HK-2 (cell line): ENCODE measurements around the gene SLC25A19.
A peak's percentile ranks its signal among the peaks of the same experiment; 100 is the strongest.
"Not testable (repeated sequence)": the region's sequence is repeated elsewhere in the genome, so short reads cannot be mapped to it uniquely, and the experiment has no call there.

Source experiments
- DNase-seq: peaks from one replicate; pipeline ENCODE4 v3.0.0-alpha.2; 2018; ENCODE audit not compliant: unreplicated experiment

The SLC25A19 gene

DNA sequence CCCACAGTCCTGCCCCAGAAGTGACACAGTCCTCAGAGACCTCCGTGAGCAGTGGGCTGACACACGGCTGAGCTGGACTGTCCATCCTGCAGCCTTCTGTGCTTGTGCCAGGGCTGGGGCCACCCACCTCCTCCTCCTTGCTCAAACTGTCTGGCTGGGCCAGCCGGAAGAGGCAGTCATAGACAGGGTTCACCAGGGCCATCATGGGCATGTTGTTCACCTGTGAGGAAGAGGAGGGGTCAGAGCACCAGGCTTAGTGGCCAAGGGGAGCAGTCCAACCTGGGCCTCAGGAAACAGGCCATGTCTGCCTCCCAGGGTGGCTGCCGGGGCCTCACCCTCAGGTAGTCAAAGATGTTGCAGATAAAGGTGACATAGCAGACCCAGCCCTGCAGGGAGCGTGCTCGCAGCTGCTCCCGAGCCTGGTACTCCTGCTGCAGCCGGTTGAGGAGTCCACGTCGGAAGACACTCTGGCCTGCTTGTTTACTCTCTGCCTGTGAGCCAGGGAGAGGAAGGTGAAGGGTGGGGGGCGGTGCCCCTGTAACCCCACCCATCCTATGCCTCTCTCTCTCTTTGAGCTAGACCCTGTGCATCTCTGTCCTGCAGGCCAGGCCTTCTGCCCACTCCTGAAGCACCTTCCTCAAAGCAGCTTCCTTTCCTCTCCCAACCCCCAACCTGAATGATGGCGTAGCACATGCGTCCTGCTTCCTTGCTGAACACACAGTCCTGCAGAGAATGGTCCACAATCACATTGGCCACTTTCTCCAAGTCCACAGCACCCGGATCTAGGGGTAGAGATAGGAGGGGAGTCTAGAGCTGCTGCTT is 21.6 kb downstream of the SLC25A19 start:
- no peak for DNase-seq

DNA sequence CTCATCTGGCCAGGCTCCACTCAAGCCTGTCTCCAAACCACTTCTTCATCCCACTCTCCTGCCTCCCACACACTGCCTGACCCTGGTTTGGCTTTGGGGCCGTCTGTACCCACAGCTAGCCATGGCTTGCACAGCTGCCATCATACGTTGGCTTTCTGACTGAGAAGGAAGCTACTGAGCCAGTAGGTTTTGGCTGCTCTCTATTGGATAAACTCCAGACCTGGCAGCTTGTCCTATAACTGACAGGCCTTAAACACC is 22.2 kb downstream of the SLC25A19 start:
- DNase-seq, result no peak

DNA sequence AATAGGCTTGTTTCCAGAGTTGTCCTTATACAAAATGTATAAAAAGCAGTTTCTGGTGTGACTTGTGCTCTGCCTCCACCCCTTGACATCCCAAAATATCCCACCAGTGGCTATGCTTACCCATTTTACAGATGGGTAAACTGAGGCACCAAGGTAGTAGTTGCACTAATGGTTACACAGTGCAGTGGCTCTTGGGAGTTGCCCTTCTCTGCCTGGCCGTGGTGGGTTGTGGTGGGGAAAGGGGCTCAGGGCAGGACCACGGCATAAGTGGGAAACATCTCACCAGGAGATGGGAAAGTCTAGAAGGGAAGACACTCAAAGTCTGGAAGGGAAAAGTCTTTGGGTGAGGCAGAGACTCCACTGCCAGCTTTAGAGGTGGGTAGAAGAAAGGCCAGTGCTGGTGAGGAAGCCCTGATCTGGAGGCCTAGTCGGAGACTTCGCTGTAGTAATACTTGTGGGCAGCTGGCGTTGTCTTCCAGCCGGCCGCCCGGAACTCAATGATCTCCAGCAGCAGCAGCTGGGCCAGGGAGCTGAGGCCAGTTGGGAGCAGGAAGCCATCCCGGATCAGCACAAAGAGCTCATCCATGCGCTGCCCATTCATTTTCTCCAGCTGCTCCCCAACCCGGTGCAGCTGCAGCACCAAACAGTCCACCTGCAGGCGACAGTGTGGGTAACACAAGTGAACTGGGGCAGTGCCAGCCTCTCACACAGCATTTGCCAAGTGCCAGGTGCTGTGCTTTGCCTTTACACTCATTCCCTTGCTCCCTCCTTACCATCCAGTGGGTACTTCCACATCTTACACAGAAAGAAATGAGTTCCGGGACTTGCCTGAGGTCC is 22.7 kb downstream of the SLC25A19 start:
- DNase-seq, result no peak

DNA sequence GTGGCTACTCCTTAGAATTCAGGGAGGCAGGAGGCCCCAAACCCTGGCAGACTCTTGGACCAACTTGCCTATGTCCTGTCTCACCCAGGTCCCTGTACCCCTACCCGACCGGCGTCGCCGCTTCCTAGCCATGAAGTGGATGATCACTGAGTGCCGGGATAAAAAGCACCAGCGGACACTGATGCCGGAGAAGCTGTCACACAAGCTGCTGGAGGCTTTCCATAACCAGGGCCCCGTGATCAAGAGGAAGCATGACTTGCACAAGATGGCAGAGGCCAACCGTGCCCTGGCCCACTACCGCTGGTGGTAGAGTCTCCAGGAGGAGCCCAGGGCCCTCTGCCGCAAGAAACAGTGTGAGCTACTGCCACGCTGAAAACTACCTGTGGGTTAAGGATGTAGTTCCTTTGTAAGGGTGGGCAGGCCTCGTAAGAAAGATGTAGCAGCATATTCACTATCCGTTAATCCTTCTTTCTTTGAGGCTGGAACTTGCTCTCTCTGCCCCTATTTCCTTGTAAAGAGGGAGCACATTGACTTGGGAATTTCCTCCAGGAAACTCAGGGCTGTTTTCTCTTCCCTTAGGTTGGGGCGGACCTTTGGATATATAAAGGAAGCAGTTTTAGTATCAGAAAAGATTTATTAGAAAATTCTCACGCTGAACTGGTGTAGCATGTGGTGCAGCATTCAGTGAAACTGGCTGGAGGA is 23.5 kb downstream of the SLC25A19 start:
- DNase-seq, result no peak

DNA sequence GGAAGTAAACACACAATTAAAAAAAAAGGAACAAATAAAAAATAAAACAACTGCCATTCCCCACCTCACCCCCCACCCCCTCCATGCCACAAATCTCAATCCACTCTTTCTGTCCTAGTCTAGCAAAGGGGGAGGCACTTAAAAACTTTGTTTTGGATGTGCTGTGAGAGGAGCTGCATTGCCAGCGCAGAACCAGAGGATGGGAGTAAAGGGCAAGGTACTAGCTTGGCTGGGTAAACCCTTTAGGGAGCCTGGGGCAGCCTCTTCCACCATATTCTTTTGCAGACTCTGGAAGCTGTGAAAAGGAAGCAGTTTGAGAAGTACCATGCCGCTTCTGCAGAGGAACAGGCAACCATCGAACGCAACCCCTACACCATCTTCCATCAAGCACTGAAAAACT is 26.2 kb downstream of the SLC25A19 start:
- DNase-seq, result no peak

DNA sequence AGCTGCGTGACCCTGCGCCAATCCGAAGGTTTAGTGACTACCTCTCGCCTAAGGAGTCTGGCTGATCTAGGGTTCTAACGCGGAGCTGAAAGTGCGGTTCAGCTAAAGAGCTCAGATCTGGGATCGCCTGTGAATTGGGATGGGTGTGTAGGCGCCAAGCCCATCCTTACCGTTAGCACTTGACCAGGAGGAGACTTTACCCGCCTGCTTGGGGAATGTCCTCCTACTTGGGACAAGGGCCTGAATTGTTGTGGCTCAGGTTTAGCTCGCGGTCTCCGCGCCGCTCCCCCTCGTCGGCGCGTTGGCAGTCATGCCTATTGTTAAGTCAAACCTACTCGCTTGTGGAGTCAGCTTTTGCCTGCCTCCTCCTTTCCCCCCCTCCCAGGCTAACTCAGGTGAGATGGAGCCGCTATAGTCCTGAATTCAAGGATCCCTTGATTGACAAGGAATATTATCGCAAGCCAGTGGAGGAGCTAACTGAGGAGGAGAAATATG is 27.1 kb downstream of the SLC25A19 start:
- no peak for DNase-seq

DNA sequence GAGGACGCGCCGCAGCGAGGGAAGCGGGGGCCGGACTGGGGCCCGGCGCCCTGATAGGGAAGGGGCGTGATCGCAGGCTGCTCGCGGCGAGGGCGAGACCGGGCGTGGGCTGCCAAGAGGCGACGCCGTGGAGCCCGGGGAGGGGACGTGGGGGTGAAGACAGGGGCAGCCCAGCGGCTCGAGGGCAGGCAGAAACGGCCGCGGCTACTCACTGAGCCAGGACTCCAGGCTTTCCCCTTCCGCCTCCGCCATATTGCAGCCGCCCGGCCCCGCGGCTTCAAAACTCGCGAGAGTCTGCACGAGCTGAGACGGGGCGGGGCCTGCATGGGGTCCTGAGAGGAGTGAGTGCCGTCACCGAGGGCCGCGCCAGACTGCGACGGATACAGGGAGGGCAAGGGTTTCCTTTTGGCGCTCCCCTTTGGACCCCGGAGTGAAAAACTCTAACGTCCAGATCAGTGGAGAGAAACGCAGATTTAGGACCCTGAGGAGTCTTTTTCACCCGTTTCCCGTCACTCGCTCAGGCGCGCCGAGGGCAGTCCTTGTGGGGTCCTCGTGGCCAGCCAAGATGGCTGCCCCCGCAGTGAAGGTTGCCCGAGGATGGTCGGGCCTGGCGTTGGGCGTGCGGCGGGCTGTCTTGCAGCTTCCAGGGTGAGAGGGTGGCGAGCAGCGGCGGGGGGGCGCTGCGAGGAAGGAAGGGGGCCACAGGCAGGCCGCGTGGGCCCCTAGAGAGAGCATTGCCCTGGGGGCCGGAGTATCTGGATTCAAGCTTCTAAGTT is 27.7 kb downstream of the SLC25A19 start, which contains the start of the genes GGA3 and MRPS7:
Gene GGA3, minus strand, starts transcription at position 271 of the 776 bp plus-strand sequence. Its CDS starts 19 bp downstream, at position 252.
Gene MRPS7, plus strand, starts transcription at position 544 of the 776 bp plus-strand sequence. Its CDS starts 22 bp downstream, at position 566.
- peak; percentile 95 for DNase-seq

DNA sequence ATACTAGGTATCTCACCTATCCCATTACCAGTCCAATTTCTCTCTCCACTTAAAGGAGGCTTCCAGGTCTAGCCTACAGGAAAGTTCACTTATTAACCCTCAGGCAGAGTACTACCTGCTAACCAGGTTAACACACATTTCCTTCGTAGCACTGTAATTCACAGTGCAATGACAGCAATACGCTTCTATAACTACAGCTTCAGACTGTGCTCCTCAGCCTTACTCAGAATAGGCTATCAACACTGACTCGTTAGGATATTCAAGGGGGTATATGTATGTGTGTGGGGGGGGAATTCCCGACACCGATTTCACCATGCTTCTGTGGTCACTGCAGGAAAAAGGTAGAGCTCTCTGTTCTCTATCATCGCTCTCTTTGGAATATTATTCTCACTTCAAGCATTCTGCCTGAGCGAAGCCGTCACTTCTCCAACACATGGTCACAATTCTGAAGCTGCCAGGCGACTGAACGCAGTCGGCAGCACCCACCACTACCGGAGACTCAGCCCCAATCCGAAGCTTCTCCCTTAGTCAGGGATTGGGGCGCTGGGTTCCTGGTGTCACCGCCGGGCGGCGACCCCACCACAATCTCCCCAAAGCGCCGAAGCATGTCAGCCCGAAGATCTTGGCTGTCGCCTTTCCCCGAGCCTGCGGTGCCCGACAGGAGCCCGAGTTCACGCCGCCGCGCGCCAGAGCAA is 28.4 kb downstream of the SLC25A19 start:
- DNase-seq, result no peak

DNA sequence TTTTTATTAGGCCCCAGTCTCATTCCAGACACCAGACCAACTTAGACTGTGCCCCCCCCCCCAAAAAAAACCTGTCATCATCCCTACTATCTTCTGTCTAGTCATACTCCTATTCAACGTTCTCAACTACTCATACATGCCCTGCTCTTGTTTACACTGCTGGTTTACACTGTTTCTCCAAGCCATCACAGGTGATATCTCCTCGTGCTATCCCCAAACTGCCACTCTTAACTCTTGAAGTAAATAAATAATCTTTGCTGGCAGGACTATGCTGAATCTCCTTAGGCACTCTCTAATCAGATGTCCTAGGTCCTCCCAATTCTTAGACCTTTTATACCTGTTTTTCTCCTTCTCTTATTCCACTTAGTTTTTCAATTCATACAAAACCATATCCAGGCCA is 32.0 kb downstream of the SLC25A19 start:
- DNase-seq, result not testable (repeated sequence)

DNA sequence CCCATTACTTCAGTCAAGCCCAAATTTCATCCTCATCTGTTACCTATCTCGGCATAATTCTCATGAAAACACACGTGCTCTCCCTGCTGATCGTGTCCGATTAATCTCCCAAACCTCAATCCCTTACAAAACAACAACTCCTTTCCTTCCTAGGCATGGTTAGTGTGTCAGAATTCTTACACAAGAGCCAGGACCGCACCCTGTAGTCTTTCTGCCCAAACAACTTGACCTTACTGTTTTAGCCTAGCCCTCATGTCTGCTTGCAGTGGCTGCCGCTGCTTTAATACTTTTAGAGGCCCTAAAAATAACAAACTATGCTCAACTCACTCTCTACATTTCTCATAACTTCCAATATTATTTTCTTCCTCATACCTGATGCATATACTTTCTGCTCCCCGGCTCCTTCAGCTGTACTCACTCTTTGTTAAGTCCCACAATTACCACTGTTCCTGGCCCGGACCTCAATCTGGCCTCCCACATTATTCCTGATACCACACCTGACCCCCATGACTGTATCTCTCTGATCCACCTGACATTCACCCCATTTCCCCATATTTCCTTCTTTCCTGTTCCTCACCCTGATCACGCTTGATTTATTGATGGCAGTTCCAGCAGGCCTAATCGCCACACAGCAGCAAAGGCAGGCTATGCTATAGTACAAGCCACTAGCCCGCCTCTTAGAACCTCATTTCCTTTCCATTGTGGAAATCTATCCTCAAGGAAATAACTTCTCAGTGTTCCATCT is 33.1 kb downstream of the SLC25A19 start:
- DNase-seq, result not testable (repeated sequence)

DNA sequence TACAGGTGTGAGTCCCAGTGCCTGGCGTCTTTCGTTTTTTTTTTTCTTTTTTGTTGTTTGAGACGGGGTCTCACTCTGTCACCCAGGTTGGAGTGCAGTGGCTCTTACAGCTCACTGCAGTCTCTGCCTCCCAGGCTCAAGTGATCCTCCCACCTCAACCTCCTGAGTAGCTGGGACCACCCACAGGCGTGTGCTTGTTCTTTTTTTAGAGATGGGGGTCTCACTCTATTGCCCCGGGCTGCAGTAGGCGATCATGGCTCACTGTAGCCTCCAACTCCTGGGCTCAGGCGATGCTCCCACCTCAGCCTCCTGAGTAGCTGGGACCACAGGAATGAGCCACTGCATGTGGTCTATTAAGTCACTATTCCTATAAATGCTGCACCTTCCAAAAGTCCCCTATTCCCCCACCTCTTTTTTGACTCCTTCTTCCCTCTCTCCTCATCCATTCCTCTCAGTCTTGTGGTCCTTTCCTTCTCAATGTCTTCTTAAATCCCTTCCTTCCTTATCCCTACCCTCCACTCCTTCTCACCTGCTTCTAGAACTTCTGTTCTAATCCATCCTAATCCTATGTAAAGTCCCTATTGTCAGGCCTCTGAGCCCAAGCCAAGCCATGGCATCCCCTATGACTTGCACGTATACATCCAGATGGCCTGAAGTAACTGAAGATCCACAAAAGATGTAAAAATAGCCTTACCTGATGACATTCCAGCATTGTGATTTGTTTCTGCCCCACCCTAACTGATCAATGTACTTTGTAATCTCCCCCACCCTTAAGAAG is 37.0 kb downstream of the SLC25A19 start:
- DNase-seq, result no peak

DNA sequence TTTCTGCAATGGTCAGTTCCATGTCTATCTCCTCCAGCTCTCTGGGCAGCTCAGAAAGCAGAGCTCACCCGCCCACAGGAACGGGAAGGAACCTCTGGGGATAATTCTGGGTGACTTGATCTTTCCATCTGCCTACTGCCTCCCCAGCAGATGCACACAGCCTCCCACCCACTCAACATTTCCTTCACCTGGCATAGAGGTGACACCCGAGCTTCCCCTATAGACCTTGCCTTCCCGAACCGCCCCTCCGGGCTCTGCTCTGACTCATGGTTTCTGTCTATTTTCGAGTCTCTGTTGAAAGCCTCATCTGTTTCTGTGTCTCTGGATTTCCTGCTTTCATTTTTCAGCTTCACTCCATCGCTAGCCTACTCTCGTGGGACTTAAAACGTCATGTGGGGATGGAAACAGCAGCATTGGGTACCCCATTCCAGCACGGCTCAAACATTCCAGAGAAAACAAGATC is 39.2 kb downstream of the SLC25A19 start:
- no peak for DNase-seq

DNA sequence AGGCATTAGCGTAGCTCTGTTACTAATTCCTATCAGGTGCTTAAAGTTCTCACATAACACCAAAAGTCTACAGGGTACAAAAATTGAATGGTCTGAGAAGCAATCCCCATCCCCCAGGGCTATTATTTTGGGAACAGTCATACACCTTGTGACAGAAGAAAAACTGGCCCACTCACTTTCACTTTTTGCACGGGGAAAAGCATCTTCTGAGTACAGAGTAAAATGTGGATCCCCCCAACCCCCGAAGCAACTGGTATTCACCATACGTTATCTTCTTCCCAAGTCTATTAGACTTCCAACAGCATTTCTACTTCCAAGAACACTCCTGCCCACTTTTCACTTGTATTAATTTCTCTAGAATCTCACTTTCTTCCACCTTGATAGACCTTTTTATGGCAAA is 39.7 kb downstream of the SLC25A19 start:
- DNase-seq, result no peak

DNA sequence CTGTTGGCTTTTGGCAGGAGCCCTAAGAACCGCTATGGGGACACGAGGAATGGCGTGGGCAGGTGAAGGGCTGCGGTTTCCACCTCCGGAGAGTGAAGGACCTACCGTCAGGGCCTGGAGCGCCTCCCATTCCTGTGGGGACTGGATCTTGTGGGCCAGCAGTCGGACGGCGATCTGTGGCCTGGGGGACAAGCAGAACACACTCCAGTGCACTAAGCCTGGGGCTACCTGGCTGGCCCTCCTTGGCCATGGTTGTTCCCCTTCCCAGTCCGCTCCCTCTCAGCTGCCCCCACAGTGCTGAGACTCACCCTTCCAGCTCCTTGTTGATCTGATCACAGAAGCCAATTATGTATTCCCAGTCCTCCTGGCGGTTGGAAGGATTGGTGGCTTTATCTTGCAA is 42.8 kb downstream of the SLC25A19 start:
- DNase-seq, result no peak

DNA sequence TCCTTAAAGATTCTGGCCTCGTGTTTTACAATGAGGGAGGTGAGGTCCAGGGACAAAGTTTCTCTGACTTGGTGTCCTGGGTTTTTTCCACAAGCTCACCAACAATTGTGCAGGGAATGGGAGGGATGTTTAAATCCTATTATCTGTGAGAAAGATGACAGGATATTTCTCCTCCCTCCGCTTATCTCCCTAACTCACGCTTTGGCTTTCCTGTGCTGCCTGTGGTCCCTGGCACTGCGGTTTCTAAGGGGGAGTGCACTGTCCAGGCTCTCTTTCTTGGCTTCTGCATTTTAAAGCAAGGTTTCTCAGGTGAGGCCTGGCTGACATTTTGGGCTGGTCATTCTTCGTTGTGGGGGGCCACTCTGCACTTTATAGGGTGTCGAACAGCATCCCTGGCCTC is 44.2 kb downstream of the SLC25A19 start:
- DNase-seq, result no peak

DNA sequence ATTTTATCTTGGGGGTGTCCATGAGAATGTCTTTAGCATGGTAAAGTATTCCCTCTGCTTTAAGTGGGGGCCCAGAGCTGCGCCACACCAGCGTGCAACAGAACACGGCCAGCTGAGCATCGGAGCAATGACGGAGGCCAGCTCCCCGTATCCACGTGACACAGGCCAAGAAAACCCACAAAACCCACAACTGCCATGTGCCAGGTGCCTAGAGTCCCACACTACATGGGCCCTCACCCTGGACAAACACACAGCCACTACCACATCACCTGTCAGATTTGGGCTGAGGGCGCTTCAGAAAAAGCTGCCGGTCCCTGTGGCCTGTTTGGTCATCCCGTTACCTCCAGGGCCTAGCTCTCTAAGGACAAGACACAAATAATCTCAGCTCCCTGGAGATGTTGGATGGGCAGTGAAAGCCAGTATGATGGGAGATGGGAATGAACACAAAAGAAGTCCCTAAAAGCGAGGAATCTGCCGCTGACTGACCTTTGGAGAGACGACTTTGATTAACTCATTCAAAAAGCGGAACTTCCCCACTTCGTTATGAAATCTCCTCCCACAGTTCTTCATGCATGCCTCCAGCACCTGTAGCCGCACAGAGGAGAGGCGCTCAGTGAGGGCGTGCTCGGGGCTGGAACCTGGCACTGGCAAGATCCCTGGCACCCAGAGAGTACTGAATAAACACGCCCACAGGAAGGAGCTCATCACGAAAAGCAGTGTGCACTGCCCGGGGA is 44.9 kb downstream of the SLC25A19 start:
- no peak for DNase-seq

DNA sequence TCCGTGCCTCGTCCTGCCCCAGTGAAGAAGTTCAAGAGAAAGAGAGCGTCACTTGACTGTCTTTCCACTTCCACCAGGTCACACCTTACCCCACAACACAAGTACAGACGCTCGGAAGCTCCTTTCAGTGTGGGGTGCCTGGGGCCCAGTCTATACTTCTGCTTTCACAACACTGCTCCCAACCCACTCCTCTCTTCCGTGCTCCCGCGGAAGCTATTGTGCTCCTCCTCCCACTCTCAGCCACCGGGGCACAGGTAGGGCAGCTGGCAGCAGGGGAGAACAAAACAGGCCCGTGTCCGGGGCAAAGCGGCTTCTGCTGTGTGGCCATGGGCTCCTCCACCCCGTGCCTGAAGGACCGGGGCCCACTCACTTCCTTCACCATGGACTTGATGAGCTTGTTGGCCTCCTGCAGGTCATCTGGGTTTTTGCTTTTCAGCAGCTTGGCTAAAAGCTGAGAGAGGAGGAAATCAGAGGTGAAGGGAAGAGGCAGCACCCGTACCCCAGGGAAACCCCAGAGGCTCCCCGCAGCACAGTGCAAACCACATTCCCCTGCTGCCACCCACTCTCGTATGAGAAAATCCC is 46.7 kb downstream of the SLC25A19 start:
- DNase-seq, result no peak

DNA sequence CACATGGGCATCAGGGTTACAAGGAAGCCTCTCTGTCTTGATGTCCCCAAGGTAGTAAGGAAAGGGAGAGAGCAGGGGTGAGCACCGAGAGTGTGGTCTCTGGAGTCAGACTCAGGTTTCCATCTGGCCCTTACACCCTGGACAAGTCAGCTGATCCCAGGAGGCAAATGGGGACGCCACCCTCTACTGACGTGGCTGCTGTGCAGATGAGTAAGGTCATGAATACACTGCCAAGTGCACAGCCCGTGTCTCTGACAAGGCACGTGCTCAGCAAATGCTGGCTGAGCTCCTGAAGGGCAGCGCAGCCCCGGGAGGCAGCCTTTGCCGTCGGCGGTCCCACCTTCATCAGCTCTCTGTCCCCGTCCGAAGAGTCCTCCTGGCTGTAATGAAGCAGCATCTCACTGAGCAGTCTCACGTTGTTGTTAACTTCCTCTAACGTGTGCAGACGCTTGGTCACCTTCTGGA is 47.2 kb downstream of the SLC25A19 start:
- DNase-seq, result no peak
